ENCODE measurements around the gene PNKP. TPM values are rescaled to one million over a fixed set of nuclear protein-coding genes. Genes with fewer than 3 reads are reported as not detected.
A peak's percentile ranks its signal among the peaks of the same experiment; 100 is the strongest.

Gene PNKP
- total and polyA plus RNA-seq, 10 donors, result 36.6 to 203 (median 108) TPM

GRCh38 chr19:49883094-49883493, 15.7 kb upstream of the PNKP start:
- TF ChIP-seq POLR2AphosphoS5 (IDR thresholded peaks at IDR 0.05), result no peak
- no peak for TF ChIP-seq POLR2A (IDR thresholded peaks at IDR 0.05)
- intact Hi-C loops (cut with DNase I; ENCODE audit: low total_unique reads), result no loop called here
- peaks cover 9 to 96% (median 64%) of the 10 kb centered on the region in 6 donors for H3K36me3 ChIP-seq

GRCh38 chr19:49882643-49883042, 15.3 kb upstream of the PNKP start:
- Histone ChIP-seq H3K27ac (no peak overlapping the region), H3K4me3 (no peak overlapping the region), H3K36me3 (peaks cover 9 to 91% (median 64%) of the 10 kb centered on the region in 6 donors), H3K9me3 (no peaks in the 10 kb centered on the region), H3K27me3 (replicated peaks in 1 of 7) (no peaks in the 10 kb centered on the region), H3K4me1 (peaks cover 4 to 38% (median 24%) of the 10 kb centered on the region in 6 donors)
- 95 to 97% (median 97%) methylated on average over 12 to 14 of the region's 14 CpGs; no CpG with 5 or more reads in 1 of the 5 donors for WGBS, 5 donors
- intact Hi-C loops (cut with DNase I; ENCODE audit: low total_unique reads), result no loop called here
- DNase-seq, result no peak
- TF ChIP-seq POLR2AphosphoS5 (IDR thresholded peaks at IDR 0.05) (peak in 1 of 3 donors; percentile 37), POLR2A (IDR thresholded peaks at IDR 0.05) (no peak)

More at GRCh38 chr19:49883094-49883493, 15.7 kb upstream of the PNKP start:
- DNase-seq, result no peak
- Histone ChIP-seq H3K9me3 (no peaks in the 10 kb centered on the region), H3K4me1 (peaks cover 4 to 41% (median 25%) of the 10 kb centered on the region in 6 donors), H3K27ac (no peak overlapping the region), H3K27me3 (replicated peaks in 1 of 7) (no peaks in the 10 kb centered on the region), H3K4me3 (no peak overlapping the region)
- WGBS, 5 donors, result 92 to 99% (median 97%) methylated on average over 5 of the region's 5 CpGs

GRCh38 chr19:49881672-49882394, 14.5 kb upstream of the PNKP start:
- intact Hi-C loops (cut with DNase I; ENCODE audit: low total_unique reads), result no loop called here
- no peak for TF ChIP-seq CTCF (IDR thresholded peaks at IDR 0.05 in 8 of 11, conservative IDR thresholded peaks at IDR 0.05 in 3 of 11)
- peak in 1 of 3 donors; percentile 11 for TF ChIP-seq POLR2AphosphoS5 (IDR thresholded peaks at IDR 0.05)
- no peaks in the 10 kb centered on the region for H3K9me3 ChIP-seq
- H3K4me1 ChIP-seq, result peaks cover 4 to 30% (median 16%) of the 10 kb centered on the region in 6 donors
- 83 to 94% (median 88%) methylated on average over 21 to 31 of the region's 31 CpGs for WGBS, 5 donors
- no peaks in the 10 kb centered on the region for H3K27me3 ChIP-seq (replicated peaks in 1 of 7)
- H3K4me3 ChIP-seq, result no peak overlapping the region
- no peak overlapping the region for H3K27ac ChIP-seq
- peaks cover 9 to 83% (median 64%) of the 10 kb centered on the region in 6 donors for H3K36me3 ChIP-seq
- no peak for DNase-seq

GRCh38 chr19:49881186-49881585, 13.8 kb upstream of the PNKP start:
- intact Hi-C loops (cut with DNase I; ENCODE audit: low total_unique reads), result no loop called here
- H3K36me3 ChIP-seq, result peaks cover 9 to 77% (median 64%) of the 10 kb centered on the region in 6 donors

More at GRCh38 chr19:49881186-49881585, 13.8 kb upstream of the PNKP start:
- no peak for TF ChIP-seq POLR2A (IDR thresholded peaks at IDR 0.05)
- no peak for TF ChIP-seq CTCF (IDR thresholded peaks at IDR 0.05 in 8 of 11, conservative IDR thresholded peaks at IDR 0.05 in 3 of 11)
- TF ChIP-seq POLR2AphosphoS5 (IDR thresholded peaks at IDR 0.05), result no peak
- WGBS, 5 donors, result 94 to 98% (median 96%) methylated on average over 12 to 17 of the region's 17 CpGs
- no peaks in the 10 kb centered on the region for H3K9me3 ChIP-seq
- no peaks in the 10 kb centered on the region for H3K27me3 ChIP-seq (replicated peaks in 1 of 7)
- H3K4me1 ChIP-seq, result peaks cover 4 to 28% (median 14%) of the 10 kb centered on the region in 6 donors
- H3K4me3 ChIP-seq, result no peak overlapping the region
- no peak overlapping the region for H3K27ac ChIP-seq
- DNase-seq, result peak; percentile 74
